Measurements from ENCODE around the gene DSCAM.

DSCAM gene

DNA sequence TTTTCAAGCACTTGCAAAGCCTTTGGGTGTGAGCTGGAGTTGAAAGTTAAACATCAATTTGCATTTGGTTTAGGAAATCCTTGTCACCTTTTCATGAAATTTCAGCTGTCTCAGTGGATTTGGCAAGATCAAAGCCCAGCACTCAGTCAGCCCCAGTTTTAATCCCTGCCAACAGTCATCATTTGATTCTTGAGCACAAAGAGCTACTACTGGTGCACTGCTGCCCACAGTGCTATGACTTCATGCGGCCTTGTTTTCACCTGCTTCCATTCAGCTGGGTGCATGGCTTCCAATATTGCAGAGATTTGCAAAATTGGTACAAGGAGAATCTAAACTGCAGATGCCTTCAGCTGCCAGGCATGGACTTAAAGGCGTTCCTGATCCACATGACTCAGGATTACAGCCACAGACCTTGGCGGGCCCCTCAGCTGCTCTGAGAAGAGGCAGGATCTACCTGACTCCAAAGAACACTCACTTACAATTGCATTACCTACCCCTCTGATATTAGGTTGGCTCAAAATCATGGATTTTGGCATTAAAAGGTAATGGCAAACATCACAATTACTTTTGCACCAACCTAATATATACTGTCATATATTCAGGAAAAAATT lies 259.1 kb downstream of the DSCAM start:
- no peak for DNase-seq

DNA sequence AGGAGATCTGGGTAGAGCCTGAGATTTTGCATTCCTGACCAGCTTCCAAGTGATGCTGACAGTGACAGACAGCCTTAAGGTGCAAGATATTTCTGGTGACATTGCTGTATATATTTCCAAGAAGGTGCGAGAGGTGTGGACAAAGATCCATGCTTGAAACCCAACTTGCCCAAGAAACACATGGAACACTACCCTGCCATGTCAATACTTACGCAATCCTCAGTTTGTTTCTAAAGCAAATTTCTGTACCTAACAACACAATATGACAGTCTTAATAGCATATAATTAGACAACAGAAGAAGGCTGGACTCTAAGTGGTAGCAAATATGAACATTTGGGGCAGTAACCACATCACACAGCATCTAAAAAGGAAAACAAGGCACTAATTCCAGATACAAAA lies 260.4 kb downstream of the DSCAM start:
- no peak for DNase-seq

DNA sequence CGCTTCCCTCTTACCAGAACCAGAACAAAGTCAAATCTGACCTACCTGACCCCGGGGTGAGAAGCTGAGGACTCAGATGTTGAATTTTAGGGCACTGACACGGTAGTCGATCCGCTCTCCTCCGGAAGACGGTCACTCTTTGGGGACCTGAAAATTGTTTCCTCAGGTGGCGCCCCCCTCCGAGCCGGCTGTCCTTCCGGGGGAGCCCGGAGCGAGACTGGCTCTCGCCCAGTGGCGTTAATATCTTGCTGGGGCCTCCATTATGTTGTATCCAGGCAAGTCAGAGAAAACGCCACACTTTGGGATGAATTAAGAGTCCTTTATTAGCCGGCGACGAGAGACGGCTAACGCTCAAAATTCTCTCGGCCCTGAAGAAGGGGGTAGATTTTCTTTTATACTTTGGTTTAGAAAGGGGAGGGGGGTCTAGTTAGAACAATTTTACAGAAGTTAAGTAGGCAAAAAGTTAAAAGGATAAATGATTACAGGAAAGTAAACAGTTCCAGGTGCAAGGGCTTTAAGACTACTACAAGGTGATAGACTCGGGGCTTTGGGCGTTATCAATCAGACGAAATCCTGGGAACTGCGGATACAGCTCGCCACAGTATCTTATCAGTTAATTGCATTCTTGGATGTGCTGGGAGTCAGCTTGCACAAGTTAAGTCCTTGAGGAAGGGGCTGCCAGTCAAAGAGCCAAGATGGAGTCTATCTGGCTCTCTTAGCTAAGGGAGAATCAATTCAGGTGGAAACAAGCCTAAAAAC lies 269.5 kb downstream of the DSCAM start:
- no peak for DNase-seq

DNA sequence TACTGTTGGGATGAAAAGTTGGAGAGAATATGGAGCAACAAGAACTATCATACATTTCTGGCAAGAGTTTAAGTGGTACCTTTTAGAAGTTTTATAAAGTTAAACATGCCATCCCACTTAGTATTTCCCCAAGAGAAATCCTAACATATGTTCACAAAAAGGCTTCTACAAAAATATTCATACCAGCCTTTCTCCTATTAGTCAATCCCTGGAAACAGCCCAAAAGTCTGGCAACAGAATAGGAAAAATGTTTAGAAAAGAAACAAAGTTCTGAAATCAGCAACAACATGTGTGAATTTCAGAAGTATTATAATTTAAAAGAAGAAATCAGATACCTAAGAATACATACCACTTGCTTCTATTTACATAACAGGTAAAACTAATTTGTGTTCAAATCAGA lies 271.0 kb downstream of the DSCAM start:
- DNase-seq: no peak

DNA sequence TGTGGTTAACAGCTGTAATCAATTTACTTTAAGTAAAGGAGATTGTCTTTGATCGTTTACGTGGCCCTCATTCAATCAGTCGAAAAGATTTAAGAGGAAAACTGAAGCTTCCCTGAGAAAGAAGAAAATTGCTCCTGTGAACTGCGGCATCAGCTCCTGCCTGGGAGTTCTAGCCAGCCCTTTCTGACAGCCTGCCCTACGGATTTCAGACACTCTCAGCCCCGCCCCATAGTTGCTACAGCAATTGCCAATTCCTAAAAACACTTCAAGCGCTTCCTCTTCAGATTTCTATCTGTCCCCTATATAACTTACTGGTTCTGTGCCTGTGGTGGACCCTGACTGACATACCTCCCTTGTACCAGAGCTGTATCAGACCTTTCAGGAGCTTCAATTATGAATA lies 277.6 kb downstream of the DSCAM start:
- no peak for DNase-seq

DNA sequence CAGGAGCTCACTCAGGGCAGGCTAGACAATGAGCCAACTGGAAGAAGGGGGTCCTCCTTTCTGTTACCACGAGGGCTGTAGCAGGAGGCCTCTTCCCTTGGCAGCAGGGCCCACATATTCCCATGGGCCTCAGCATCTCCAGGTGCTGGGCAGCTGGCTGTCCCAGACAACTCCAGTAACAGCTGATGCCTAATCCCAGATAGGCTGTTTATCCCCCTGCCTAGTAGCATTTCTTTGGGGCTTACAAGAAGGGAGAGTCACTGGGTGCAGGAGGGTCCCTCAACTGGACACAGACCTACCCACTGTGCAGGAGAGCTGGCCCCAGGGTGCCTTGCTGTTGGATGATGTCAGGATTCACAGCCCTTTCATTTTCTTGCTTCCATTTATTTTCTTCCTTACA lies 278.2 kb downstream of the DSCAM start:
- no peak for DNase-seq

DNA sequence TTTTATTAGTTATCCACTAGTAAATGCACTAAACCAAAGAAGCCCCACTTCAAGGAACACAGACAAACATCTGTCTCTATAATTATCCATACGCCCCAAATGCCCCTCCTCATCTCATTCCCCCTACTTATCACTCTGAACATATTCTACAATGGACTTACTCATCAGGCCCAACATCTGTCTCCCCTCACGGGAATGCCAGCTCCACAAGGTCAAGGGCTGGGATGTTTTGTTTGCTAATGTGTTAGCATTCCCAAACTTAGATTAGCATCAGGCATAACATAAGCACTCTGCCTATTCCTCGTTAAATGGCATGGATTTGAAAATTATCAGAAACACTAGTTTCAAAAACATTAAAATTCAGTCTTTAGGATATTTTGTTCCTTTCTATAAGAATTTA lies 279.5 kb downstream of the DSCAM start:
- DNase-seq: no peak

DNA sequence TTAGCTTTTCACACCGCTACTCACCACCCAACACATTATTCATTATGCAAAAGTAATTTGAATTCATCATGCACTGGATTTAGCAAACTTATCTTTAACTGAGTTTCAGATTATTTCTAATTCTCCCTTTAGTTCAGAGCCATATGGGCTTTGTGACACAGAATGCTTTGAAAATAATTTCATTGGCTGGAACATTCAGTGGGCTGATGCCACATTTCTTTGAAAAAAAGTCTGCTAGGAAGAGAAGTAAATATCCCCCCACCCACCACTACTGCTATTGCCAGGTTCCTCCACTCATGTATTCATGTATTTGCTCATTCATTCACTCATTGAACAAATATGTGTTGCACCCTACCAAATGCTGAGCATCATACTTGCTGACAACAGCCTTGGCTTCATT lies 280.5 kb downstream of the DSCAM start:
- no peak for DNase-seq

DNA sequence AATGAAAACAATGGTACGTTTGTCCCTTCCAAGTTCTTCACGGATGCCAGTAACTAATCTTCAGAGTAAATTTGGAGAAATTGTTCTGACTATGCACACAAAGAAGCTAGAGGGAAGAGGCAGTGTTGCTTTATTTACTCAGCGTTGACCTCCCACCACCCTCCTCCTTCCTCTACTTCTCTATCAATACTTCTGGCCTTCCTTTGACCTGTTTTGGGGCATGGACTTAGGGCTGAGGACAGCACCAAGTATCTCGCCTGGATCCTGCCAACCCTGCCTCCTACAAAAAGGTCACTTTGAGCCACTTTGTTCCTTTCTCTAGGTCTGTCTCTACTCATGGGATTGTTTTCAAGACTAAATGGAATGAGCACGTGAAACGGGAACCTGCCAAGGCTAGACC lies 282.6 kb downstream of the DSCAM start:
- DNase-seq: no peak

DNA sequence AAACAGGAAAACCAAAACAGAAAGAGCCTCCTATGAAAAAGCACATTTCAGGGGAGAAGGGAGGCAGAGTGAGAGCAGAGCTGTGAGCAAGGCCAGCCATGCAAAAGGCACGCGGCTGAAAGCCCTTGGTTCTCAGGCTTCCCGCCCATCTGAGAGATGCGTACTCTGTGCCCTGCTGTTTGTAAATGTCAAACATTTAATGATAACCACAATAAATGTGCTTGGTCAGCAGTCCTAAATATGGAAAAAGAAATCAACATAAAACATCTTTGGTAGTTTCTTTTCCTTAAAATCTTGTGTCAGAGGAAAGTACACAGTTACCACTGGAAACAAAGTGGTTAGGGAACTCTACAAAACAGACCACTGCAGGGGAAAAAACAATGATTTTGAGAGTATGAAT lies 283.1 kb downstream of the DSCAM start:
- no peak for DNase-seq

DNA sequence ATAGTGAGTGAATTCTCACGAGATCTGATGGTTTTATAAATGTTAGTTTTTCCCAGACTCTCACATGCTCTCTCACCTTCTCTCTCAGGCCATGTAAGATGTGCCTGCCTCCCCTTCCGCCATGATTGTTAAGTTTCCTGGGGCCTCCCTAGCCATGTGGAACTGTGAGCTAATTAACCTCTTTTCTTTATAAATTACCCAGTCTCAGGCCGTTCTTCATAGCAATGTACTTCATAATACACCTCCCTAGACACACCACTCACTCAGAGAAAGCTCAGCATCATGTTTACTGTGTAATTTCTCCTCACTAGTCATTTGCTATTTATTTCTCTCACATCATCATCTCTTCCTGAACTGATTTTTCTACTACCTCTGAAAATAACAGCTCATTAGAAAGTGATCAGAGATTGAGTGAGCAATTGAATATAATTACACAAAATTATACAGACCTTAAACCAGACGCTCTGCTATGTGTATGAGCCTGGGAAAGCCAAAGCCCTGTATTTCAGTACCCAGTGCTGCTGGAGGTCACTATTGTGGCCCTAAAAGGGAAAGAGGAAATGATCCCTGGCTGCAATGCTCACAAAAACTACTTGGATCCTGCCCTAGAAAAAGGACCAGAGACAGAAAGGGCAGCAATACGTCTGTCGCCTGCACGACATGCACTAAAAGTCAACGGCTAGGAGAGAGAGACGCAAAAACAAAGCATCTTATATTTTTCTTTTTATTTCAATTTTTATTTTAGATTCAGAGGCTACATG lies 284.5 kb downstream of the DSCAM start:
- DNase-seq: no peak

DNA sequence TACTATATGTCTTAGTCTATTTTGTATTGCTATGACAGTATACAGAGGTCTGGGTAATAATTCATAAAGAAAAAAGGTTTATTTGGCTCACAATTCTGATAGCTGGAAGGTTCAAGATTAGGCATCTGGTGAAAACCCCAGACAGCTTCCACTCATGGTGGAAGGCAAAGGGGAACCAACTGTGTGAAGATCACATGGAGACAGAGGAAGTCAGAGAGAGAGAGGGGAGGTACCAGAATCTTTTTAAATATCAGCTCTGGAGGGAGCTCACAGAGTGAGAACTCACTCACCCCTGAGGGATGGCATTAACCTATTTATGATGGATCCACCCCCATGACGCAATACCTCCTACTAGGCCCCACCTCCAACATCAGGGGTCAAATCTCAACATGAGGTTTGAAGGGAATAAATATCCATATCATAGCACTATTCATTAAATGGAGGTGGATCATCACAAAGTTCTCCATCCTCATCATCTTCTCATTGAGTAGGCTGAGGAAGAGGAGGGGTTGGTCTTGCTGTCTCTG lies 290.5 kb downstream of the DSCAM start:
- DNase-seq: no peak

DNA sequence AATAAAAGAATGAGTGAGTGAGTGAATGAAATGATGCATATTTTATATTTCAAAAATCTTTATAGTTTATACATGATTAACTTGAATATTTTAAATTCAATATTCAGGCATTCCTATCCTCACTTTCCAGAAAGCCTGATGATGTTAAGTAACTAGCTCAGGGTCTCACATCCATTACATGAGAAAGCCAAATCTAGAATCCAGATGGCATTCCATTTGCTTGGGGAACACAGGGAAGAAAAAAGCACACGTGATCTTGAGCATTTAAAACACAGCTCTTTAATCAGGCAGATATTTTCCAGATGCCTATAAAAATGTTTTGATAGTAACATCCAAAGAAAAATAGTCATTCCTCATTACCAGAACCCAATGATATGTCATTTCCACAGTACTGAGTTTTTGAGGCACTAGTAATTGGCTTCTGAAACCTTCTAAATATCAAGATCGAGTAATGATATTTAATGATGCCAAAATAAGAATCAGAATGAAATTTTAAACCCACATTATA lies 291.9 kb downstream of the DSCAM start:
- no peak for DNase-seq

DNA sequence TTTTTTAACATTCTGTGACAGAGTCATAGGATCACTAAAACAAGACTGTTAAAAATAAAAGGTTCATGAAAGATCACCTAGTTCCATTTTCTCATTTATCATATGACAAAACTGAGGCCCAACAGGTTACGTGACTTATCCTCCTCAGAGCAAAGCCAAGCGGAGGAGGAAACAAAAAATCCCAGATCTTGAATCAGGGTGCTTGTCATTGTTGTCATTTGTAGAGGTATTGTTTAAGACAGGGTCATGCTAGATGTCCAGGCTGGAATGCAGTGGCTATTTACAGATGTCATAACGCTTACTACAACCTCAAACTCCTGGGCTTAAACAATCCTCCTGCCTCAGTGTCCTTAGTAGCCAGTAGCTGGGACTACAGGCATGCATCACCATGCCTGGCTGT lies 293.2 kb downstream of the DSCAM start:
- no peak for DNase-seq

DNA sequence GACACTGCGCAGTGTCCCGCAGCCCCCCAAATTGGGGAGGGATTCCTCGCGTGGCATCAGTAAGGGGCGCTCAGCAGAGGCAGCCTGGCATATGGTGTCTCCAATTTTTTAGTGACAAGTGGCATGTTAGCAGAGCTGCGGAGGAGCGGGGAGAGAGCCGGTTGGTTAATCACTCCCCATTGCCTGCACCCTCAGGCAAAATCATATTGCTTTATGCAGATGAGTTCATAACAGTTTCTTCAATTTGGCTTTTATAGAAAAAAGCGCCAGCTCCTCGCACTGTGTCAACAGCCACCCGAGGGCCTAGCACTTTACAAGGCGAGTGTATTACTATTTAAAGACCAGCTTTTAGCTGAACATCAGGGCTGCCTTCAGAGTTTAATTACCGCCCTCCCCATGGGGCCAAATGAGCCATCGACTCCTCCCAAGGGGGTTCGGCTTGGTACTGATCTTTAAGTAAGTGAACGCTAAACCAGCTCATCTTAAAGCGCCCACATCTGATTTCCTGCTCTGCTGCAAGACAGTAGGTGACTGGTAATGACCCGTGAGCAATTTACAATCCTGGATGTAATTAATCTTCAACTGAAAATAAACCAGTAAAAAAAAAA lies 298.9 kb downstream of the DSCAM start:
- no peak for DNase-seq

DNA sequence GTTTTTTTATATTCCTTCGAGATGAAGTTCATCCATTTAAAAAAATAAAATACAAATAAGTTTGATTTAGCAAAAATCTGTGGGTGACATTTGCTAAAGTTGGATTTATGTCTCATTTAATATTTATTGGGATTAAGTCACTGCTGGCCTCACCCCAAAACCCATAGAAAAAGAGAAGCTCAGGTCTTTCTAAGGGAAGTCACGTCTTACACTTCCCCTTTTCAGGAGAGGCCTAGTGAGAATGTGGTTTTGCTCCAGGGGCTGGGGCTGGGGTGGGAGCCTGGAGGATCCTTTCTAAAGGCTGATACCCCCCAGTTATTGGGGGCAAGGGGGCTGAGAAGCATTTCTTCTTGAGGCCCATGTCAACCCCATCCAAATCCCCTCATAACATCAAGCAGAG lies 300.3 kb downstream of the DSCAM start:
- no peak for DNase-seq

DNA sequence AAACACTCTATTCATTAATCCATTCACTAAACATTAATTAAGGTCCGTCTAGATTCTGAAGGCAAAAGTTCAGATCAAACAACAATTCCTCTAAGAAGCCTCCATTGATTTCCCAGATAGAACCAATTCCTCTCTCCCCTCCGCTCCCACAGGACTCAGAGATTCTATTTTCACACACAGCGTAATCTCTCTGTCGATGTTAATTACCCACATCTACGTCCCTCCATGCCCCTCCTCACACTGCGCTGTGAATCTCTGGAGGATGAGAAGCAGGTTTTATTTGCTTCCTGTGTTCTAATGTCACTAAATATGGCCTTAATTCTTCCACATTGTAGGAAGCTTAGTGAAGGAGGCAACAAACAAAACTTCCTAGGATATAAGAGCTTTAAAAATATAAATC lies 306.7 kb downstream of the DSCAM start:
- DNase-seq: no peak

DNA sequence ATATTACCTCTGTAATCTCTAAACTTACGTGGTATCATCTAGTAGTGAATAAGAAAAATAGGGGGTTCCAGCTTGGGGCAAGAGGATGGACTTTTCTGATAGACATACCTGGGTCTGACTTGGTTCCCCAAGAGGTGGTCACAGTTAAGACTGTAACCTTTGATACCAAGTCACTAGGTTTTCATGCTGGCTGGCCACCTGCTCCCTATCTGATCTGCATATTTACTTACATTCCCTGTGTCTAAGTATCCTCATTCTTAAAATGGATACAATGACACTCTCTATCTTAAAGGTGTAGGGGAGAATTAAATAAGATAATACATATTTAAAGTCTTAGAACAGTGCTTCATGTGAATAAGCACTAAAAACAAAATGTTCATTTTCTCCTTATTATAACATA lies 312.1 kb downstream of the DSCAM start:
- no peak for DNase-seq

DNA sequence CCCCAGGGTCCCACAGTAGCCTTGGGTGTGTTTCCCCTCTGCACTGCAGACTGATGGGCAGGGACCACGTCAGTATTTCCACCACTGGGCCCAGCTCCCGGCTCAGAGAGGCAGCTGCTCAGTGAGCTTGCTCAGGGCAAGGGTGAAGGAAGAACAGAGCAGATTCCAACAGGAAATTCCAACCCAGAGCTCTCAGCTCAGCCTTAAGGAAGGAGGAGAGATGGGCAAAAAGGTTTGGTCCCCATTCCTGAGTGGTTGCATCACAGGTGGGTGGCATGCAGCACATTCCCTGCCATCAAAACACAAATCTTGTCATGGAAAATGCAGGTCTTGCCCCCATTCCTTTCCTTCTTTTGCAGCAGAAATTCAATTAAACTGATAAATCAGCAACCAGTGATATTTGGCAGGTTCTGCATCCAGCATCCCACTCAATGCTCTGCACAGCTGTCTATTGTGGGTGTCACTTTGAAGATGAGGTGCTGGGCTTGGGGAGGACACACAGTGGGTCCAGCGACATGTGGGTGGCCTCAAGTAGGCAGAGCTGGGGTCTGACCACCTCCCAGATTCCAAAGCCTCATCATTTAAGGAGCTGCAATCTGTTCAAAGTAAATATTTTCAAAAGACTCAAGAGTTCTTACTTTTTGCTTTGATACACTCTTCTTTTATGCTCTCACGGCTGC lies 315.4 kb downstream of the DSCAM start:
- no peak for DNase-seq

DNA sequence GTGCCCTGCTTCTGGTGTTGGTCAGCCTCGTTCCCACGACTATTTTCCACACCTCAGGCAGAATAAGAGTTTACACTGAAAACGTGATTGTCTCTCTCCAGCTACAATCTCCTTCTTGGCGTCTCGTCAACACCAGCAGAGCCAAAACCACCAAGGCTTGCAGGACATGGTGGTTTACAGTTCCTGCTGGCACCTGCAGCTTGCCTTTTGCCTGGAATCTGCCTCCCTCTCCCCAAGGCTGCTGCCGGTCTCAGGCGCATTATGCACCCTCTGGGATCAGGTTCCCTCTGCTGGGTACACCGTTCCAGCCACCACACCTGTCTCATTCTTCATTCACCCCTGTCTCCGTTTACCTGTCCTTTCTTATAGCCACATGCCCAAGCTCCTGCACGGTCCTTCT lies 315.9 kb downstream of the DSCAM start:
- DNase-seq: no peak

DNA sequence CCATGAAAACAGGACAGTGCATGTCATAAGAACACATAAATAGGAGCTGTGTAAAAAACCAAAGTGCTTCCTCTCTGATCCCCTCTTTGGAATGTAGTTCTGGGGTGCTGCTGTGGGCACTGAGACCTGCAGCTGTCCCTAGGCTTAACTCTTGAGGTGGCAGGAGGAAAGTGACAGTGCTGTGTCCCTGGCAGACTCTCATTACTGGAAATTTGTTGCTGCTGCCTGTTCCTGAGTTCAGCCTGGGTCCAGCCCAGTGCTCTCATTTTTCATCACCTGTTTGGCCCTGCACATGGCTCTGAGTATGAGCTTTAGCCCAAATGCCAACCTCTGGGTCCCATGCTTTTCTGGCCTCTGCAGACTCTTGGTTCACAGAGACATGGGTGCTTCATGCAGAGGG lies 329.3 kb downstream of the DSCAM start:
- no peak for DNase-seq

DNA sequence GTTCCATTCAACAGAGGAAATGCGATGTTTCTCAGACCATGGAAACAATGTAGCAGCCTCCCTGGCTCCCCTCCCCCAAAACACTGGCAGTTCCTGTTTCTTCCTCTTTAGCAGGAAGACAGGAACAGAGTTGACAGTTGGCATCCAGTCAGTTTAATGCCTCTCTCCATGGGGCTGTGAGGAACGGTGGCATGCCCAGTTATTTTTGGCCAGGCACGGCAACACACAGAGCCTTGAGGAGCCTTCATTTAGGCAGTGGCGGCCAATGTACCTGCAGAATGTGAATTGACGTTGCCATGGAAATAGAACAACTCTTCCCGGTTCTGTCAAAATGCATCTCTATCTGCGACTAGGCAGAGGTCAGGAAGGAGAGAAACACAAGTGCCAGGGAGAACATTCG lies 330.6 kb downstream of the DSCAM start:
- DNase-seq: no peak

DNA sequence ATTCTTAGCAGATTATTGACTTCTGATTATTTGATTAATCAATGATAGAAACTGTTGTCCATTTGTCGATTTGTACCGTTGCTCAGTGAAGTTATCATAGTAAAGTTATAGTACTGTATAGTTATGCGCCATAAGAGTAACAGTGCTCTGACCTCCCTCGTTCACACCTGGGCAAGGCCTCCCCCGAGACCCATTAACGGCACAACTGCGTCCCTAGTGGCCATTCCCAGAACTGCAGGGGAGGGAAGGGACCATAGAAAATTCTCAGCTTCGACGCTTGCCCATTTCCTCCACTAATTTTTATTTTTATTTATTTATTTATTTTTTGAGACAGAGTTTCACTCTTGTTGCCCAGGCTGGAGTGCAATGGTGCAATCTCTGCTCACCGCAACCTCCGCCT lies 334.4 kb downstream of the DSCAM start:
- no peak for DNase-seq
